Activated CD8-positive, alpha-beta memory T cell treated with anti-CD3 and anti-CD28 coated beads, Interleukin-2, amount 50 U/mL, for 24 hours (primary cell): ENCODE measurements around the gene NMNAT2.
"Not testable (repeated sequence)": the region's sequence is repeated elsewhere in the genome, so short reads cannot be mapped to it uniquely, and the experiment has no call there.

Experiments used
- DNase-seq: peaks from one replicate; pipeline ENCODE4 v3.0.0-alpha.2; 2020; ENCODE audit errors: extremely low read depth

The NMNAT2 gene

DNA sequence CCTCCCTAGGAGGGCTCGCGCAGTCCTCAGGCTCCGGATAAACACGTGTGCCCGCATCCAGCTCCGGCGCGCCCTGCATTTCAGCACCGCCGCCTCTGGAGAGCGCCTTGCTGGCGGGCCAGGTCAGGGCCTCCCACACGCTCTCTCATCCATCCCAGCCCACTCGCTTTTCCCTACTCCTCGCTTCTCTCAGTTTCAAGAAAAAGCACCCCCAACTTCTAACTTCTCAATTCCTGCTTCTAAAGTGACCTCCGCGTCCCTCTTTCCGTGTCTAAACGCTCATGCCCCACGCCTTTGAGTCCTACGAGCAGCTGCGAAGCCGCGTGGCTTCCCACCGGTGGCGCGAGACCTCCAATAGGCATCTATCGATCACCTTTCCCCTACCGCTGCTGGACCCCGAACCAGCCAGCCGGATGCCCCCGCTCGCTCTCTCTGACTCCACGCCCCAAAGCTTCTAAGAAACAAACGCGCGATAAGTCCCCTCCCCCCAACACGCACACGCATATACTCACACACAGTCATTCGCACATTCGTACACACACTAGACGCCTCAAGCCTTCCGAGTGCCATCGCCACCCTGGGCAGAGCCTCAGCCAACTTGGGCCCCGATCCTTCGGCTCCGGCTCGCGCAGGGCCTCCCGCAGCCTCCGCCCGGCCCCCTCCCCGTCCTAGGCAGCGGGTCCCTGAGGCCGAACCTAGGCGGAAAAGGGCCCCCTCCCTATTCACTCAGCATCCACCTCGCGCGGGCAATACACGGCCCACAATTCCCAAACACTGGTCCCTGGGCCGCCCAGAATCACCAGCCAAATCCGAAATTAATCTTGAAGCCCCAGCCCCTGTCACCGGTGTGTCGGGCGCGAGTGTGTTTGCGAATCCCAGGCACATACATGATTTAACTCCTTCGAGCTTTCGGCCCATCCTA, 1.1 kb downstream of the NMNAT2 start:
- no peak for DNase-seq

DNA sequence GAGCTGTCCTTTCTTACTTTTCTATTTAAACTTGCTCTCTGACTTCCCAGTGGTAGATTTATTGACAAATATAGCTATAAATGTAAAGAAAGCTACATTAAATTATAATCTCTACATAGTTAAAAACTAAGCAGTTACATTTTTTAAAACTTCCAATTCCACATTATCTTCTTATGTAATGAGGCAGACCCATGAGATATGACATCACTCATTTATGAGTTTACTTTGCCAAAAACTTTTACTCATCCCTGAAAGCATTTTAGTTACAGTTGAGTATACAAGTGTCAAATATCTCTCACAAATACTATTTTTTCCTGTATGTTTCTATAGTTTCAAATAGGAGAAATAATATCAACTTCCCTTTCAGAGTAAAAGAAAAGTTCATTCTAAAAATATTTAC, 3.8 kb downstream of the NMNAT2 start:
- DNase-seq, result no peak

DNA sequence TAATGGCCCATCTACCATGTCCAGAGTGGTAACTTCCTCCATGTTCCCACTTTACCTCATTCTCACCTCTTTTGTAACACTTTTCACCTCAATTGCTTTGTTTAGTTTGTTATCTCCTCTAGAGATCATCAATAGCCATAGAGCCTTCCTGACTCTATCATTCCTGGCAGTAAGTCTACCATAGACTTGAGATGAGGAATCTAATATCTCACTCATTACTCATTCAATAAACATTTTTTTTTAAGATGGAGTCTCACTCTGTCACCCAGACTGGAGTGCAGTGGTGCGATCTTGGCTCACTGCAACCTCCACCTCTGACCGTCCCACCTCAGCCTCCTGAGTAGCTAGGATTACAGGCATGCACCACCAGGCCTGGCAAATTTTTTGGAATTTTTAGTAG, 7.1 kb downstream of the NMNAT2 start:
- no peak for DNase-seq

DNA sequence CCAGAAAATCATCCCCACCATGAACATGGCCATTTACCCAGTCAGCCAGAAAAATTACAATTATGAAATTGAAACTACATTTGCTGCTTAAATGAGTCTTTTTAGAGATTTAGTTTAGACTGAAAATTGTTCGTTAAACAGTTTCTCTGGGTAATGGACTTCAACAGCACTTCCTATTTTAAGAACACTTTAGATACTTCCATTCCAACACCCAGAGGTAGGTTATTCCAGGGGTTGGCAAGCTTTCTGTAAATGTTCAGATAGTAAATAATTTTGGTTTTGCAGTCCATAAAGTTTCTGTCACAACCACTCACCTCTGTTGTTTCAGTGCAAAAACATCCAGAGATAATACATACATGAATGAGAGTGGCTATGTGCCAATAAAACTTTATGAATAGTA, 10.2 kb downstream of the NMNAT2 start:
- no peak for DNase-seq

DNA sequence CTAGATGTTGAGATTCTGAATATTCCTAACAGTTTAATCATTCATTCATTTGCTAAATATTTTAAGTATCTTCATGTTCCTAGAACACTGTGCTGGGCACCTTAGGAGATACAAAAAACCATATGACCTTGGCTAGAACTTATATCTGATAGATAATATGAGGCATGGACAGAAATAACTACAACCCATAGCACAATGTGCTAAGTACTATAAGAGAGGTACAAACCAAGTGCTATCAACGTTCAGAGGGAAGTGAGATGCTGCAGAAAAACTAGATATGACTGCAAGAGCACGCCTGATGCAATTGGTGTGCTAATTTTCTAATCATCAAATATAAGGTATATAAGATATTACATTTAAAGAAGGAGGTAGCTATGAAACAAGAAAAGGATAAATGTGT, 10.7 kb downstream of the NMNAT2 start:
- no peak for DNase-seq

DNA sequence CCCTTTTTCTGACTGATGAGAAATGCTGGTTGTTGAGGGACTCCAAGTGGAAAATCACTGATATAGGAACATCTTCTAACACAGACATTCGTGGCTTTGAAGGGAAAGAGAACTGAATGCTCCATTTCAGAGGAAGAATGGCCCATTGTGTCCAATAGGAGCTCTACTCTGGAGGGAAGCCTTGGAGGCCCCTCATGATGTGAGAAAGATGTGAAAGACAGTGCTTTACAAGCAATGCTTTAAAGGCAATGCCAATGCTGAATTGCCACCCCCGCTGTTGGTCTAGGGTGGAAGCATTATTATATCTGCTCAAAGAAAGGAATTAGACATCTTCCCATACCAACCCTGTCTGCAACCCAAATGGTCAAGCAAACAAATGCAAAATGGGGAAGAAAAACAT, 13.7 kb downstream of the NMNAT2 start:
- no peak for DNase-seq

DNA sequence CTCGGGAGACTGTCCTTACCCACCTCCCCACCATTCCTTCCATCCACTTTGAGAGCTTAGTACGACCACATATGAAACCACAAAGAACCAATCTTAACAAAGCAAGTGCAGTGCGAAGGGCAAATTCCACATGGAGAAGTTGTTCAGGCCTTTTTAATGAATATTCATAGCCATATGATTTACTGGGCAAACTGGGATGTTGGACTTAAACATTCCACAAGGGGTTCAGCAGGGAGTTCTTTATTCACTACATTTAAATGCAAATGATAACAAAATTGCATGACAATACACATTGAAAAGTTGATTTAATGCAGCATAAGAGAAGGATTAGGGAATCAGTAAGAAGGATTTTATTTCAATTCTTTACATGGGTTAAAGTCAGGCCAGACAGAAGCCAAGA, 14.7 kb downstream of the NMNAT2 start:
- no peak for DNase-seq

DNA sequence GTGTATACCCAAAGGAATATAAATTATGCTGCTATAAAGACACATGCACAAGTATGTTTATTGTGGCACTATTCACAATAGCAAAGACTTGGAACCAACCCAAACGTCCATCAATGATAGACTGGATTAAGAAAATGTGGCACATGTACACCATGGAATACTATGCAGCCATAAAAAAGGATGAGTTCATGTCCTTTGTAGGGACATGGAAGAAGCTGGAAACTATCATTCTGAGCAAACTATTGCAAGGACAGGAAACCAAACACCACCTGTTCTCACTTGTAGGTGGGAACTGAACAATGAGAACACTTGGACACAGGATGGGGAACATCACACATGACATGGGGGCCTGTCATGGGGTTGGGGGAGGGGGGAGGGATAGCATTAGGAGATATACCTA, 16.6 kb downstream of the NMNAT2 start:
- DNase-seq, result not testable (repeated sequence)

DNA sequence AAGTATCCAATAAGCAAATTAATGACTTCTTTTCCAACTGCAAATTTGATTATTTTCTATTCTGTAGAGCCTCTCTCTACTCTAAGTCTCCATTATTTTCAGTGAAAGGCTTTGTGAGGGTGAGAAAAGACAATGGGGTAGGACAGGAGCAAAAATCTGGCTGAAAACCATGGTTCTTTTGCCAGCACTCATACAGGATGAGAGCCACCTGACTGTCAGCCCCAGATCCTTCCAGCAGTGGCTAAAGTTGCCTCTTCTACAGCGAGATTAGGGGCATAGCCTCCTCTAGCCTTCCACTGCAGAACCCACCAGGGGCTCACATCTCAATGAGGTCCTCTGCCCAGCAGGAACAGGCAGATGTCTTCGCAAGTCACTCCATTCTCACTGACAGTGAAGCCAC, 23.7 kb downstream of the NMNAT2 start:
- no peak for DNase-seq

DNA sequence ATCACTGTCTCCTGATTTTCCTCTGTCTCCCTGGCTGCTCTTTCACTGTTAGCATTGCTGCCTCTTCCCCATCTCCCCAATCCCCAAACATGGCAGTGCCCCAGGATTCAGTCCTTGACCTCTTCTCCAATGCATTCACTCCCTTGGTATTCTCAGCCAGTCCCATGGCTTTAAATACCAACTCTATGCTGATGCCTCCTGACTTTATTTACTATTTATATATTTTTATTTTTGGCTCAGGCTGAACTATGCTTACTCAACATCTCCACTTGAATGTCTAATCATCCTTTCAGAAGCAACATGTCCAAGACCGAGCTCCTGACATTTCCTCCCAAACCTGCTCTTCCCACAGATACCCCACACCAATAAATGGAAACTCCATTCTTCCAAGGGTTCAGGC, 26.3 kb downstream of the NMNAT2 start:
- DNase-seq, result no peak

DNA sequence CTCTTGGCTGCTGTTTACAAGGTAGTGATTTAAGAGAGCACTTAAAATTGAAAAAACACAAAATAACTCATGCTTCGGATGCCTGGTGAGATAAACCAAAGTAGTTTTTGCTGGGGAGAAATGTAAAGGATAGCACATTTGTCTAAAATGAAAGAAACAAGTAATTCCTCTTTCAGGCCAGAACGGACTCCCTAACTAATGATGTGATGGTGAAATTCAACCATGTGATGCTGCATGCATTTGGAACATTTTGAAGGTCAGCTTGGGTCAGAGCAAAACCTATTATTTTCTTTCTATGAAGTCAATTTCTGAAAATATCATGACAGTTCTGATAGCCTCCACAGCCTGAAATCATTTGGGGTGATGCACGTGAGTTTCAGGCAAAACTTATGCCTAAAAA, 27.6 kb downstream of the NMNAT2 start:
- no peak for DNase-seq

DNA sequence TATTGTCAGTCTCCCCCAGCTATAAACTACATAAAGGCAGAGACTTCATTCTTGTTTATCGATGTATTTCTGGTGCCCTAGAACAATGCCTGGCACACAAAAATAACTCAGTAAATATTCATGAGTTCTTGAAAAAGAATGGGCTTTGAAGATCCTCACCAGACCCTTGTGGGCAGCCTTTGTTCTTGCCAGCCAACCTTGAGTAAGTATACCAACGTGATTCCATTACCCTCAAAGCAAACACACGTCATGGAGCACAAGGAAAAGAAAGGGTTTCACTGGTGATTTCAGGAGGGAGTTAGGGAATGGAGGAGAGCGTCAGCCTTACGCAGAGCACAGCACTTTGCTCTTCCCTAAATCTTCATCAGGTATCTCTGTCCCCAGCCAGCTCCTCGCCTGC, 29.4 kb downstream of the NMNAT2 start:
- DNase-seq, result no peak

DNA sequence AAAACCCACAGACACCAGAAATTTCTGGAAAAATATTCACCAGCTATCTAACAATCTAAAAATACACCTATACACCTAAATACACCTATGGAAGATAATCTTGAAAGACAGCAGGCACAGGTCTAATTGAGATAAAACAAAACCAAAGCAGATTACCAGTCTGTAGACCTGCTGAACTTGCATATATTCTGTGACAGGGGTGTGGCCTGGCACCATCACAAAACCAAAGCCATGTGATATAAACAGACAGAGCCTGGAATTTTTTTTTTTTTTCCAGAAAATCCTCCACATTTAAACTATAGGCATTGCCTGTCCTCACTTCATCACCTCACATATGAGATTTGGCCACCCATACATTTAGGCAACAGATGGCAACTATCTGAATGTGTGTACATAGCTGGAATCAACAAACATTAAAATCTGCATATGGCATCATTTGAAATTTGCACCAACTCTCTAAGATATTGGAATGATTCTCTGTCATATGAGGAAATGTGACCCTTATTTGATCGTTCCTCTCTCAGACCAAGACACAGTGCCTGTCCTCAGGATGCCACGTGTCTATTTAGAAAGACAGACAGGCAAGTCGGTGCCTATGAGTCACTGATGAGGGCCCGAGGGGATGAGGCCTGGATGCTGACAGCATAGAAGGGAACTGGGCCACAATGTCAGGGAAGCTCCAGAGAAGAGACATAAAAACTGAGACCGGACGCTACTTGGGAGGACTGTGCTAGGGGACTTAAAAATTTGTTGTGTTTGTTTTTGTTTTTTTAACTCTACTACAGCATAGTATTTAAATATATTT, 32.6 kb downstream of the NMNAT2 start:
- no peak for DNase-seq

DNA sequence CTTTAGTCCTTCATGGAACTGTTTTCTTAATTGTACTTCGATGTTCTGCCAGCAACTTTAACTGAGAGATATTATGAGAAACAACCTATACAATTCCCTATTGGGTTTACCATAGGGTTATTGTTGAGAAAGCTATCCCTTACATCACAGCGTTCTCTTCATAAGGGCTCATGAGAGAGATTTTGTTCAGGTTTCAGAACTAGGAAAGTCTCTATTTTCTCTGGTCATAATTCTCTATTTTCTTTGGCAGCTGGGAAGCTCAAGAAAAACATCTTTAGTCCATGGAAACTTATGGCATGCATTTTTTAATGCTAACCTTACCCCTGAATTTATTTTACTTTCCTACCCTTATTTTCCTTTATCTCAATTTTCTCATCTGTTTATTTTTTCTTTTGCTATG, 38.2 kb downstream of the NMNAT2 start:
- no peak for DNase-seq

DNA sequence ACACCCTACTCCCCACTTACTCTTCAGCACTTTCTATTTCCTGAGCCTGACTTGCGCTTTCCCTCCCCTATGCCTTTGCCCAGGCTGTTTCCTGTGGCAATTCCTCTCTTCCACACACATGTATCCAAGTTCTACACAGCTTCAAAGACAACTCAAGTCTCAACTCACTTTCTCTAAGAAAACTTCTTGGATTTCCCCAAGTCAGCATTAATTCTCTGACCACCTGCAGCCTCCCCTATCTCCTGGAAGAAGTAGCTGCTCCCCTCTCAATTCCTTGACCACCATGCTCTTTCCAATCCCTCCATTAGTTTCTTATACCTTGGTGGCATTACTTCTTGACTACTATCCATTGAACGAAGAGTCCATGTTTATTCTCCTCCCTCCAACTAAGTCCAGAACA, 42.8 kb downstream of the NMNAT2 start:
- no peak for DNase-seq

DNA sequence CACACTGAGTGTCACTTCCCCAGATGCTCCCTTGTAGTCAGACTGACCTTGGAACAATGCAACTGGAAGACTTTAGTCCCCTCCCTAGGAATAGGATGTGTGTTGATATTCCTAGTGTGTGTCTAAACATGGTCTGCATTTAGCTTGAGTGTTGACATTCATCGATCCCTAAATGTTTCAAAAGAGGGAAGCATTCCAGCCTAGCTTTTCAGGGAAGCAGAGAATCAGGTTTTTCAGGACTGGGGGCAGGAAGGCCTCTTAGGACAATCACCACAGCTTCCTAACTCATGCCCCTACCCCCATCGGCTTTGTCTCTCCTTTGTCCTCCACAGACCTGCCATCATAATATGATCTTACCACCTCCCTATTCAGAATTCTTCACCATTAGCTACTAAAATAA, 43.4 kb downstream of the NMNAT2 start:
- no peak for DNase-seq

DNA sequence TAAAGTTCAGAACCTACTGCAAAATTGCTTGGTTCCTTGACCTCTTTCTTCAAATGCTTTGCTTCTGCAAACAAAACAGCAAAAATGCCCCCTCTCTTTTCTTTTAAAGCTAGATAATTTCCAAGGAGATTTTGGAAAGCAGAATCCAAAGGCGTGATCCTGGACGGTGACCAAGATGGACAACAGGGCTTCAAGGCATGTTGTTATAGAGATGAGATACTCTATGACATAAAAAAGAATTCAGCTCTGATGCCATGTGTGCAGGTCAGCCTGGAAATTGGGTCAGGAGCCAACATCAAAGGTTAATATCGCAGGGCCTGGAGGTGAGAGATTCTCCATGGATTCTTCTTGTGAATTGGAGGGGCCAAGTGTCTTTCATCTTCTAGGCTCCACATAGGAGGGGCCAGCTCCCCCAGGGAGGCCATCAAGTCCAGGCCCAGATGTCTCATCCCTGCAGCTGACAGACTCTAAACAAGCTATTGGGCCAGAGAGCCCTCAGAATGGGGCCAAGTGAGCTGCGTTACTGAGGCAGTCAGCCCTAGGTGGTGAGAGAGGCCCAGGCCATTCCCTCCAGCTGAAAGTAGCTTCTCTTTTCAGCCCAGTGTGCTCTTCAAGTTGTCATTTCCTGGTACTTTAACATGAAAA, 45.5 kb downstream of the NMNAT2 start:
- no peak for DNase-seq

DNA sequence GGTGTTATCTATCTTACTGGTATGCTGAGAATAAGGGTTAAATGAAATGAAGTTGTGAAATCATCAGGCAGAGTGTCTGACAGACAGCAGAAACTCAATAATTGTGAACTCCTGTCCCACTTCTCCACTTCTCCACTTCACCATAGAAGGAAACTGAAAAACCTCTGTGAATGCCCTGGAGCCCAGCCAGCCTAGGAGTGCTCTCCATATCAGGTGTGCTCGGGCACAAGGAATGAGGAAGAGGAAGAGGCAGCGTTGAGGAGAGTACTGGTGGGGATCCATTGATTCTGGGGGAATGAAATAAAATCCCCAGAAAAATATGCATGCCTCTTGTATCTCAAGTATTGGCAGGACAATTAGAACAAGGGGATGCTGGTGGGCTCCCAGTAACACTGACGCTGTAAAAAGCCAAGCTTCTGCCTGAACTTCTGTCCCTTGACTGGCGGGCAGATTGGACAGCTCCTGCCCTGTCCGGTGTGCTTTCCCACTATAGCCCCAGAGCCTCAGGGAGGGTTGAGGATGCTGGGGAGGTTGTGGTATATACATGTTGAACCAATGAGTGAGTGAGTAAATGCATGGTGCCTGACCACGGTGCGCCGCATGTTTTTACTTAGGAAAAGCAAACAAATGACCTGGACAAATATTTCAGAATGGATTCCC, 47.7 kb downstream of the NMNAT2 start:
- no peak for DNase-seq

DNA sequence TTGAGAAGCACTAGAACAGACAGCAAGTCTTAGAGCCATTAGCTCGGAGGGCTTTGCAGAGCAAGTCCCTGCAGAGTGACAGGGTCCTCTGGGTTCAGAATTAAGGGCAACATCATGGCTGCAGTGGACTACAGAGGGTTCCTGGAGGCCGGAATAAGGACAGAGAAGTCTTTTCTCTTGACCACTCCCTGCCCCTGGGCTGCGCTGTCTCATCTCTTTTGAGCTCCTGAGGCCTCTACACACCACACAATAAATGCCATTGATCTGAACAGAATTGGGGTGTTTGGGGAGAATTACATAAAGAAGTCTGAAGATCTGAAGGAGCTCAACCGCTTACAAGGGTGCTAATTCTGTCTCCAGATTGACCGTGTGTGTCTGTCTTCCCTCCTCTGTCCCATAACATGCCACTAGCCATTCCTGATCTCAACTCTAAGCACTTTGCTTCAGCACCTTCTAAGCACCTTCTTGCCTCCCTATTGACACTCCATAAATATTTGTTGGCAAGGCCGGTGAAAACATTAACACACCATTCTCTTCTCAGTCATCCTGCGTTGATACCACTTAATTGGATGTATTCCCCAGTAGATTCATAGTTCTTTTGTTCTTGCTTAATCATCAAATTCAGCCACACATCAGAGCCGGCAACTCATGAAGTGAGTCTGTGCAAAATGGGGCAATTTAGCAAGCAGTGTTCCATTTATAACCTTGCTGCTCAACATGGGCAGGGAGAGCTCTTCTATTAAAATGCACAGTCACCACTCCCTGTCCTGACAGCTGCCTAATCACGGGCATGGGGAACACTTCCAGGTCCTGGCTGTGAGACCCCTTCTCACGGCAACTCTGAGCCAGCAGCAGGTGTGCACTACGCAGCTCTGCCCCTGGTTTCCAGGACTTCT, 49.7 kb downstream of the NMNAT2 start:
- no peak for DNase-seq

DNA sequence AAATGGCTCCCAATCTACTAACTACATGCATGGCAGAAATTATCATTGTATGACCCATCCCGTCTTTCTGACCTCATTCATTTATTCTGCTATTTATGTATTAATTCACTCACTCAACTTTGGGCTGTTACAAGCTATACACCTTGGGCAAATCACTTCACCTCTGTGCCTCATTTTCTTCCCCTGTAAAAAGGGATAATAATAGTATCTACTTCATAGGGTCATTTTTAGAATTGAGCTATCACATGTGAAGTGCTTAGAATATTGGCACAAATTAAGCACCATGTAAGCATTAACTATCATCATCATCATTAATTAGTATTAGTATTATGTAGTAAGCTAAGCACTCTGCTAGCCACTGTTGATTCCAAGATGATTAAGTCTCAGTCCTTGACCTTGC, 52.1 kb downstream of the NMNAT2 start:
- no peak for DNase-seq

DNA sequence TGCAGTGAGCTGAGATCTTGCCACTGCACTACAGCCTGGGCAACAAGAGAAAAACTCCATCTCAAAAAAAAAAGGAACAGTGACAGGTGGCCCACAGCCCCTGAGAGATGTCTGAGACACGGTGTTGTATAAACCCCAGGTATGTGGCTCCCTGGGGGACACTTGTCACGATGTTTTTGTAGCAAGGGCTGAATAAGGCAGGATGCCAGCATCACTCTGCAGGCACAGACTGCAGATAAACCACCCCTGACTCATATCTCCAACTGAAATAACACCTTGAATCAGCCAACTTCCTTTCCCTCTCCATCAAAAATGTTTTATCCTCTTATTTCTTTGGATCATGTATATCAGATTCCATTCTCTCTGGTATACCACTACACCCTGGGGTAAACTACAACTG, 52.5 kb downstream of the NMNAT2 start:
- DNase-seq, result no peak
